Activated naive CD8-positive, alpha-beta T cell treated with anti-CD3 and anti-CD28 coated beads for 36 hours (primary cell): ENCODE data around the gene WDR7. TPM values are rescaled to one million over a fixed set of nuclear protein-coding genes. Genes with fewer than 3 reads are reported as not detected.
"Not testable (repeated sequence)": the region's sequence is repeated elsewhere in the genome, so short reads cannot be mapped to it uniquely, and the experiment has no call there.

Experiments used
- DNase-seq: peaks from one replicate; pipeline ENCODE4 v3.0.0; 2021
- H3K27ac Mint-ChIP-seq: one replicate; pipeline ENCODE4 v1.8.0; 2022; ENCODE audit warnings: mild to moderate bottlenecking, moderate library complexity, mixed read lengths
- H3K27me3 Mint-ChIP-seq: one replicate; pipeline ENCODE4 v1.8.0; 2022; ENCODE audit warnings: mild to moderate bottlenecking, mixed read lengths
- H3K36me3 Mint-ChIP-seq: one replicate; pipeline ENCODE4 v1.8.0; 2021; ENCODE audit warnings: mild to moderate bottlenecking, mixed read lengths
- H3K4me1 Mint-ChIP-seq: one replicate; pipeline ENCODE4 v1.8.0; 2021; ENCODE audit warnings: mixed read lengths
- H3K4me3 Mint-ChIP-seq: one replicate; pipeline ENCODE4 v1.8.0; 2022; ENCODE audit warnings: mild to moderate bottlenecking, moderate library complexity, mixed read lengths
- H3K9me3 Mint-ChIP-seq: one replicate; pipeline ENCODE4 v1.8.0; 2022; ENCODE audit warnings: mixed read lengths
- total RNA-seq, 2 experiments: library from RNA; stranded (reverse); gene quantifications; one replicate each; pipeline ENCODE4 v1.2.3, GENCODE V29; 2021

WDR7 gene
- total RNA-seq, 2 experiments from 2014 or later: 16.8 to 22.6 TPM

GRCh38 chr18:56645415-56646016 is 5.6 kb upstream of the WDR7 start:
- peaks cover 12% of the 10 kb centered on the region for H3K4me1 Mint-ChIP-seq
- no peak overlapping the region for H3K4me3 Mint-ChIP-seq
- H3K27ac Mint-ChIP-seq: no peak overlapping the region
- no peak for DNase-seq
- H3K9me3 Mint-ChIP-seq: no peaks in the 10 kb centered on the region
- H3K27me3 Mint-ChIP-seq: no peaks in the 10 kb centered on the region
- H3K36me3 Mint-ChIP-seq: peaks cover 4% of the 10 kb centered on the region

- H3K36me3 Mint-ChIP-seq: peaks cover 4% of the 10 kb centered on the region
- no peaks in the 10 kb centered on the region for H3K9me3 Mint-ChIP-seq
- H3K4me1 Mint-ChIP-seq: peaks cover 14% of the 10 kb centered on the region
- DNase-seq: peak; percentile 11
- H3K4me3 Mint-ChIP-seq: no peak overlapping the region
- H3K27ac Mint-ChIP-seq: no peak overlapping the region
- no peaks in the 10 kb centered on the region for H3K27me3 Mint-ChIP-seq
These were observed 4.1 kb upstream of the WDR7 start for GRCh38 chr18:56647071-56647470.

GRCh38 chr18:56647951-56648893 is 2.9 kb upstream of the WDR7 start:
- Mint-ChIP-seq H3K36me3 (peaks cover 5% of the 10 kb centered on the region), H3K27ac (no peak overlapping the region), H3K9me3 (no peaks in the 10 kb centered on the region), H3K4me1 (peaks cover 21% of the 10 kb centered on the region), H3K27me3 (no peaks in the 10 kb centered on the region), H3K4me3 (no peak overlapping the region)
- no peak for DNase-seq

GRCh38 chr18:56649996-56650395 is 1.2 kb upstream of the WDR7 start:
- DNase-seq: no peak
- Mint-ChIP-seq H3K27ac (no peak overlapping the region), H3K9me3 (peaks cover 4% of the 10 kb centered on the region), H3K4me1 (peaks cover 32% of the 10 kb centered on the region), H3K4me3 (no peak overlapping the region), H3K36me3 (peaks cover 18% of the 10 kb centered on the region), H3K27me3 (no peaks in the 10 kb centered on the region)

- no peak for DNase-seq
- Mint-ChIP-seq H3K9me3 (peaks cover 4% of the 10 kb centered on the region), H3K36me3 (peaks cover 18% of the 10 kb centered on the region), H3K4me3 (peak overlapping the region; percentile 89), H3K4me1 (peaks cover 40% of the 10 kb centered on the region), H3K27ac (peak overlapping the region; percentile 94), H3K27me3 (no peaks in the 10 kb centered on the region)
These were observed 573 bp downstream of the WDR7 start for GRCh38 chr18:56651771-56652092.

GRCh38 chr18:56652802-56653201 is 1.6 kb downstream of the WDR7 start:
- DNase-seq: no peak
- Mint-ChIP-seq H3K4me1 (peaks cover 33% of the 10 kb centered on the region), H3K27ac (peak overlapping the region; percentile 80)

GRCh38 chr18:56654280-56654679 is 3.1 kb downstream of the WDR7 start:
- not testable (repeated sequence) for H3K27ac Mint-ChIP-seq, H3K9me3 Mint-ChIP-seq, DNase-seq, H3K4me3 Mint-ChIP-seq, H3K27me3 Mint-ChIP-seq
- Mint-ChIP-seq H3K4me1 (peaks cover 30% of the 10 kb centered on the region), H3K36me3 (peaks cover 20% of the 10 kb centered on the region)

More at GRCh38 chr18:56652802-56653201, 1.6 kb downstream of the WDR7 start:
- Mint-ChIP-seq H3K4me3 (peak overlapping the region; percentile 71), H3K27me3 (no peaks in the 10 kb centered on the region), H3K36me3 (peaks cover 15% of the 10 kb centered on the region), H3K9me3 (peaks cover 4% of the 10 kb centered on the region)

GRCh38 chr18:56658261-56658660 is 7.1 kb downstream of the WDR7 start:
- peaks cover 4% of the 10 kb centered on the region for H3K9me3 Mint-ChIP-seq
- no peak overlapping the region for H3K4me3 Mint-ChIP-seq
- H3K27me3 Mint-ChIP-seq: no peaks in the 10 kb centered on the region
- no peak overlapping the region for H3K27ac Mint-ChIP-seq
- DNase-seq: no peak
- peaks cover 36% of the 10 kb centered on the region for H3K4me1 Mint-ChIP-seq
- peaks cover 26% of the 10 kb centered on the region for H3K36me3 Mint-ChIP-seq

- Mint-ChIP-seq H3K27ac (no peak overlapping the region), H3K27me3 (no peaks in the 10 kb centered on the region), H3K36me3 (peaks cover 19% of the 10 kb centered on the region), H3K9me3 (no peaks in the 10 kb centered on the region), H3K4me3 (no peak overlapping the region), H3K4me1 (peaks cover 31% of the 10 kb centered on the region)
- DNase-seq: no peak
These were observed 8.0 kb downstream of the WDR7 start for GRCh38 chr18:56659111-56659510.

GRCh38 chr18:56660655-56661054 is 9.5 kb downstream of the WDR7 start:
- Mint-ChIP-seq H3K27ac (no peak overlapping the region), H3K4me1 (peaks cover 23% of the 10 kb centered on the region), H3K36me3 (peaks cover 13% of the 10 kb centered on the region), H3K9me3 (no peaks in the 10 kb centered on the region), H3K27me3 (no peaks in the 10 kb centered on the region), H3K4me3 (no peak overlapping the region)
- DNase-seq: no peak

GRCh38 chr18:56661360-56662062 is 10.4 kb downstream of the WDR7 start:
- no peak for DNase-seq
- Mint-ChIP-seq H3K9me3 (no peaks in the 10 kb centered on the region), H3K4me3 (no peak overlapping the region), H3K36me3 (peaks cover 13% of the 10 kb centered on the region), H3K27ac (no peak overlapping the region), H3K4me1 (peaks cover 23% of the 10 kb centered on the region), H3K27me3 (no peaks in the 10 kb centered on the region)

- no peak overlapping the region for H3K27ac Mint-ChIP-seq
- no peak for DNase-seq
- H3K4me3 Mint-ChIP-seq: no peak overlapping the region
- no peaks in the 10 kb centered on the region for H3K9me3 Mint-ChIP-seq
- peaks cover 23% of the 10 kb centered on the region for H3K4me1 Mint-ChIP-seq
- no peaks in the 10 kb centered on the region for H3K27me3 Mint-ChIP-seq
- H3K36me3 Mint-ChIP-seq: peaks cover 13% of the 10 kb centered on the region
These were observed 10.9 kb downstream of the WDR7 start for GRCh38 chr18:56662063-56662408.

- no peak overlapping the region for H3K27ac Mint-ChIP-seq
- peaks cover 13% of the 10 kb centered on the region for H3K36me3 Mint-ChIP-seq
- H3K4me3 Mint-ChIP-seq: no peak overlapping the region
- H3K4me1 Mint-ChIP-seq: peaks cover 25% of the 10 kb centered on the region
- H3K27me3 Mint-ChIP-seq: no peaks in the 10 kb centered on the region
- H3K9me3 Mint-ChIP-seq: no peaks in the 10 kb centered on the region
- no peak for DNase-seq
These were observed 11.3 kb downstream of the WDR7 start for GRCh38 chr18:56662502-56662901.

- H3K27ac Mint-ChIP-seq: no peak overlapping the region
- peaks cover 25% of the 10 kb centered on the region for H3K4me1 Mint-ChIP-seq
- H3K9me3 Mint-ChIP-seq: no peaks in the 10 kb centered on the region
- no peak overlapping the region for H3K4me3 Mint-ChIP-seq
- peaks cover 13% of the 10 kb centered on the region for H3K36me3 Mint-ChIP-seq
- no peak for DNase-seq
- H3K27me3 Mint-ChIP-seq: no peaks in the 10 kb centered on the region
These were observed 11.7 kb downstream of the WDR7 start for GRCh38 chr18:56662902-56663301.

- H3K36me3 Mint-ChIP-seq: peaks cover 16% of the 10 kb centered on the region
- H3K27me3 Mint-ChIP-seq: no peaks in the 10 kb centered on the region
- H3K4me1 Mint-ChIP-seq: peaks cover 16% of the 10 kb centered on the region
- peaks cover 2% of the 10 kb centered on the region for H3K9me3 Mint-ChIP-seq
- H3K4me3 Mint-ChIP-seq: no peak overlapping the region
- no peak for DNase-seq
- no peak overlapping the region for H3K27ac Mint-ChIP-seq
These were observed 21.2 kb downstream of the WDR7 start for GRCh38 chr18:56672391-56672790.
